HEK293T (cell line): ENCODE measurements around the gene C20orf204.

Experiments used
- ARNT ChIP-seq: fragments of 450-650 bp; IDR thresholded peaks from 2 replicates; pipeline ENCODE4 v1.6.1; 2017; ENCODE audit warnings: mild to moderate bottlenecking
- BHLHE40 ChIP-seq: fragments of 450-650 bp; IDR thresholded peaks from 2 replicates; pipeline ENCODE4 v1.6.1; 2016; ENCODE audit warnings: mild to moderate bottlenecking, moderate library complexity, borderline replicate concordance
- ELF4 ChIP-seq: fragments of 450-650 bp; IDR thresholded peaks from 2 replicates; pipeline ENCODE4 v1.6.1; 2017; ENCODE audit warnings: antibody characterized with exemption
- FOXA1 ChIP-seq: fragments of 450-650 bp; IDR thresholded peaks from 2 replicates; pipeline ENCODE4 v1.6.1; 2016; ENCODE audit warnings: mild to moderate bottlenecking
- FOXK2 ChIP-seq: fragments of 450-650 bp; IDR thresholded peaks from 2 replicates; pipeline ENCODE4 v1.6.1; 2016; ENCODE audit warnings: mild to moderate bottlenecking
- FOXM1 ChIP-seq: fragments of 450-650 bp; IDR thresholded peaks from 2 replicates; pipeline ENCODE4 v1.6.1; 2017; ENCODE audit warnings: mild to moderate bottlenecking, borderline replicate concordance
- HDGF ChIP-seq: fragments of 450-650 bp; IDR thresholded peaks from 2 replicates; pipeline ENCODE4 v1.6.1; 2017; ENCODE audit warnings: antibody characterized with exemption, borderline replicate concordance
- L3MBTL2 ChIP-seq: fragments of 450-650 bp; conservative IDR thresholded peaks from 2 replicates; pipeline ENCODE4 v1.6.1; 2016; ENCODE audit warnings: mild to moderate bottlenecking
- NFRKB ChIP-seq: fragments of 450-650 bp; IDR thresholded peaks from 2 replicates; pipeline ENCODE4 v1.6.1; 2016; ENCODE audit warnings: mild to moderate bottlenecking, moderate library complexity
- SP1 ChIP-seq: fragments of 450-650 bp; IDR thresholded peaks from 2 replicates; pipeline ENCODE4 v1.6.1; 2017
- SUZ12 ChIP-seq: fragments of 450-650 bp; IDR thresholded peaks from 2 replicates; pipeline ENCODE4 v1.6.1; 2016; ENCODE audit warnings: mild to moderate bottlenecking
- TARDBP ChIP-seq: fragments of 450-650 bp; IDR thresholded peaks from 2 replicates; pipeline ENCODE4 v1.6.1; 2016
- ZNF384 ChIP-seq: fragments of 450-650 bp; IDR thresholded peaks from 2 replicates; pipeline ENCODE4 v1.6.1; 2016
- TF ChIP-seq, protein P1 (sequence below): fragments of 450-650 bp; IDR thresholded peaks from 2 replicates; pipeline ENCODE4 v1.6.1; 2016

DNA sequence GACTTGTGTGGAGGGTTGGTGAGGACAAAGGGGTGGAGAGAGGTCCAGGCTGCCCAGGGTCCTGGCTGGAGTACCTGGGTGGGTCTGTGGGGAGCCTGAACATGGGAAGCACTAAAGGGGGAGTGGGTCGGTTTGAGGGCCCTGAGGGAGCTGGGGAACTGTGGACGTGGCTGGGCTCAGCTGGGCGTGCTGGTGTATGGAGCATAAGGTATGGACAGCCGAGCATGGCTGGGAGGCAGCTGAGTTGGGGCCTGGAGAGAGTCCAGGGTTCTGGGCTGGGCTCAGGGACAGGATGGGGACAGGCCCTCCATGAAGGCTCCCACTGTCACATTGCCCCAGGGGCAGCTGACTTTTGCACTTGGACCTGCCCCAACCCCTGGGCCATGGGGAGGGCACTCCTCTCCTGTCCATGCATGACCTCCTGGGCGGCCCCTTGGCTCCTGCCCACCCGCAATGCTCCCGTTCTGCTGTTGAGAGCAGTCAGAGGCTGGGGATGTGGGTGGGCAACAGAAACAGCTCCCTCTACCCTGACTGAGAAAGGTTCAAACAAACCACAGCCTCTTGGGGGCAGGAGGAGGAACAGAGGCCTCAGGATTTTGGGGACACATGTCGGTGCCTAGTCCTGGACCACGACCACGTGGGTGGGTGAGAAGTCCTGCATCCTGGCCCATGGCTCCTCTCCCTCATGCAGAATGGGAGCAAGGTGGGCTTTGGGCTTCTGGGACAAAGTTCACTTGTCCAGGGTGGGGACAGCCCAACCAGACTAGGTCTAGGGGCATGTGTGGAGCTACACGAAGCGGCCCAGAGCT is 4.5 kb downstream of the C20orf204 start:
- TF ChIP-seq FOXA1 (no peak), NFRKB (no peak), ELF4 (no peak), SP1 (no peak), BHLHE40 (no peak), ARNT (no peak), FOXM1 (no peak), SUZ12 (no peak), L3MBTL2 (no peak), HDGF (no peak), ZNF384 (no peak), TARDBP (no peak), FOXK2 (no peak)
- TF ChIP-seq, protein P1, sequence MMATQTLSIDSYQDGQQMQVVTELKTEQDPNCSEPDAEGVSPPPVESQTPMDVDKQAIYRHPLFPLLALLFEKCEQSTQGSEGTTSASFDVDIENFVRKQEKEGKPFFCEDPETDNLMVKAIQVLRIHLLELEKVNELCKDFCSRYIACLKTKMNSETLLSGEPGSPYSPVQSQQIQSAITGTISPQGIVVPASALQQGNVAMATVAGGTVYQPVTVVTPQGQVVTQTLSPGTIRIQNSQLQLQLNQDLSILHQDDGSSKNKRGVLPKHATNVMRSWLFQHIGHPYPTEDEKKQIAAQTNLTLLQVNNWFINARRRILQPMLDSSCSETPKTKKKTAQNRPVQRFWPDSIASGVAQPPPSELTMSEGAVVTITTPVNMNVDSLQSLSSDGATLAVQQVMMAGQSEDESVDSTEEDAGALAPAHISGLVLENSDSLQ: no peak
